HuH-7 (cell line): ENCODE measurements around the gene NEK9.
"Not testable (repeated sequence)": the region's sequence is repeated elsewhere in the genome, so short reads cannot be mapped to it uniquely, and the experiment has no call there.

Experiments used
- DNase-seq: peaks from one replicate; pipeline ENCODE4 v3.0.0; 2011; ENCODE audit warnings: low spot score

Gene NEK9

GRCh38 chr14:75143761-75144527, 17.1 kb upstream of the NEK9 start:
- DNase-seq, result no peak

- DNase-seq, result no peak
Measured at GRCh38 chr14:75142494-75142893, 15.6 kb upstream of the NEK9 start.

GRCh38 chr14:75141967-75142366, 15.1 kb upstream of the NEK9 start:
- DNase-seq, result peak; percentile 36

GRCh38 chr14:75141062-75141461, 14.2 kb upstream of the NEK9 start:
- DNase-seq, result no peak

GRCh38 chr14:75140620-75141019, 13.8 kb upstream of the NEK9 start:
- no peak for DNase-seq

GRCh38 chr14:75139185-75139584, 12.3 kb upstream of the NEK9 start:
- DNase-seq, result no peak

GRCh38 chr14:75138492-75138891, 11.6 kb upstream of the NEK9 start:
- DNase-seq, result no peak

- DNase-seq, result no peak
Measured at GRCh38 chr14:75134644-75135043, 7.8 kb upstream of the NEK9 start.

- DNase-seq, result no peak
Measured at GRCh38 chr14:75133597-75133996, 6.7 kb upstream of the NEK9 start.

- DNase-seq, result peak; percentile 36
Measured at GRCh38 chr14:75132382-75133086, 5.7 kb upstream of the NEK9 start.

- DNase-seq, result no peak
Measured at GRCh38 chr14:75128596-75128990, 1.7 kb upstream of the NEK9 start.

GRCh38 chr14:75127903-75128595, 1.2 kb upstream of the NEK9 start:
- DNase-seq, result no peak

- not testable (repeated sequence) for DNase-seq
Measured at GRCh38 chr14:75127474-75127820, 599 bp upstream of the NEK9 start.

- no peak for DNase-seq
Measured at GRCh38 chr14:75126121-75126544, 715 bp downstream of the NEK9 start.

- DNase-seq, result no peak
Measured at GRCh38 chr14:75125617-75126016, 1.2 kb downstream of the NEK9 start.

GRCh38 chr14:75123991-75124390, 2.9 kb downstream of the NEK9 start:
- DNase-seq, result no peak

GRCh38 chr14:75121552-75121951, 5.3 kb downstream of the NEK9 start:
- DNase-seq, result no peak

GRCh38 chr14:75120541-75121291, 6.1 kb downstream of the NEK9 start:
- DNase-seq, result no peak

GRCh38 chr14:75119056-75119455, 7.8 kb downstream of the NEK9 start:
- no peak for DNase-seq

GRCh38 chr14:75113932-75114539, 12.8 kb downstream of the NEK9 start:
- no peak for DNase-seq

GRCh38 chr14:75109877-75110276, 17.0 kb downstream of the NEK9 start:
- no peak for DNase-seq

GRCh38 chr14:75107186-75107585, 19.7 kb downstream of the NEK9 start:
- DNase-seq, result no peak
